Measurements from ENCODE around the gene ALG9. TPM values are rescaled to one million over a fixed set of nuclear protein-coding genes. Genes with fewer than 3 reads are reported as not detected.

The ALG9 gene
- polyA plus RNA-seq (2013, experiment 1 of 4): 47.0 TPM
- polyA plus RNA-seq (2013, experiment 2 of 4): 44.8 TPM
- polyA plus RNA-seq (2013, experiment 3 of 4): 39.6 TPM
- polyA plus RNA-seq (2013, experiment 4 of 4): 47.1 TPM

- Histone ChIP-seq H3K4me1 (ENCODE audit: control insufficient read depth, insufficient read depth, low read length) (no peaks in the 10 kb centered on the region), H3K27me3 (ENCODE audit: control insufficient read depth, insufficient read depth, low read length, poor library complexity, severe bottlenecking) (no peaks in the 10 kb centered on the region), H3K9me3 (ENCODE audit: control insufficient read depth, low read length) (no peaks in the 10 kb centered on the region), H3K27ac (ENCODE audit: insufficient read depth, low read depth, low read length, poor library complexity, severe bottlenecking) (peak within 1 kb of the TSS; percentile 27), H3K4me3 (ENCODE audit: insufficient read depth, low read depth, low read length) (peak within 1 kb of the TSS; percentile 84), H3K36me3 (ENCODE audit: control insufficient read depth, insufficient read depth, low read length) (no peaks in the 10 kb centered on the region)
- 0% methylated on average over 51 of the region's 51 CpGs for WGBS, 2 experiments
These were observed at the start of gene ALG9 for GRCh38 chr11:111870886-111871692. TSS of gene ALG9 (minus strand) at chr11:111871581. CDS start at chr11:111871482, 99 bp downstream.

DNA sequence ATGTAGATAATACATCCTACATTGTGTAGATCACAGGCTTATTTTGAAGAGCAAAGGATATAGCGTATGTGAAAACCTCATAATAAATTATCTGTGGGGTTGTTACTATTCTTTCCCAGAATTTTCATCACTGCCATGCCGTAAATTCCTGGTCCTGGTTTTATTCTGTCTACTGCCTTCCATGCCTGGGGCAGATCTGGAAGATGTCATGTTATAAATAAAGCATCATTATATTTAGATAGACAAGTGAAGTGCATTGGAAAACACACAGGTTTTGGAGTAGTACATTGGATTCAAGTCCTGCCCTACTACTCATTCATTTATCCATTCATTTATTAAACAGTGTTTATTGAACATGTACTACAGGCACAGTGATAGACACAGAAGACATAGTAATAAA, 49.5 kb upstream of the ALG9 start:
- H3K27me3 ChIP-seq (ENCODE audit: control insufficient read depth, insufficient read depth, low read length, poor library complexity, severe bottlenecking): no peaks in the 10 kb centered on the region
- H3K4me3 ChIP-seq (ENCODE audit: insufficient read depth, low read depth, low read length): no peak overlapping the region
- no peaks in the 10 kb centered on the region for H3K9me3 ChIP-seq (ENCODE audit: control insufficient read depth, low read length)
- 90 to 100% methylated on average over 2 of the region's 2 CpGs for WGBS, 2 experiments
- no peaks in the 10 kb centered on the region for H3K36me3 ChIP-seq (ENCODE audit: control insufficient read depth, insufficient read depth, low read length)
- peaks cover 5% of the 10 kb centered on the region for H3K4me1 ChIP-seq (ENCODE audit: control insufficient read depth, insufficient read depth, low read length)
- no peak overlapping the region for H3K27ac ChIP-seq (ENCODE audit: insufficient read depth, low read depth, low read length, poor library complexity, severe bottlenecking)

GRCh38 chr11:111918390-111919256, 47.2 kb upstream of the ALG9 start, which contains the start of gene C11orf52:
TSS of gene C11orf52 (plus strand) at chr11:111918913. CDS start at chr11:111918973, 60 bp downstream.
- Histone ChIP-seq H3K4me3 (ENCODE audit: insufficient read depth, low read depth, low read length) (no peak within 1 kb of the TSS), H3K27me3 (ENCODE audit: control insufficient read depth, insufficient read depth, low read length, poor library complexity, severe bottlenecking) (no peaks in the 10 kb centered on the region), H3K27ac (ENCODE audit: insufficient read depth, low read depth, low read length, poor library complexity, severe bottlenecking) (no peak within 1 kb of the TSS), H3K36me3 (ENCODE audit: control insufficient read depth, insufficient read depth, low read length) (no peaks in the 10 kb centered on the region), H3K4me1 (ENCODE audit: control insufficient read depth, insufficient read depth, low read length) (peaks cover under 1% of the 10 kb centered on the region), H3K9me3 (ENCODE audit: control insufficient read depth, low read length) (no peaks in the 10 kb centered on the region)
- WGBS, 2 experiments: 64 to 65% methylated on average over 19 of the region's 19 CpGs

DNA sequence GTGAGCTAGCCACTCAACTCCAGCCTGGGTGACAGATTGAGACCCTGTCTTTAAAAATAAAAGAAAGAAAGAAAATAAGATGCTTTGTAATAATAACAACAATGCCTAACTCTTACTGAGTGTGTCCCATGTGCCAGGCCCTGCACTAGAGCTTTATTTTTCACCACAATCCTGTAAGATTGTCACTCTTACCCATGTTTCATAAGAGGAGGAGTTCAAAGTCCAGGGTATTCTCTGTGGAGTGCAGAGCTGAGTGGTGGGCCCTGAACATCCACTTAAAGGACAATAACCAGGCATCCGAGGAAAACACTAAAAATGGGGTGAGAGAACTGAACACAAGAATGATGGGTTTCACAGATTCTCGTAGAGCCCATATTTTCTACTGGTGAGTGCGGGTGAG, 46.4 kb upstream of the ALG9 start:
- no peak overlapping the region for H3K27ac ChIP-seq (ENCODE audit: insufficient read depth, low read depth, low read length, poor library complexity, severe bottlenecking)
- H3K9me3 ChIP-seq (ENCODE audit: control insufficient read depth, low read length): no peaks in the 10 kb centered on the region
- WGBS, 2 experiments: 94 to 96% methylated on average over 3 of the region's 3 CpGs
- H3K27me3 ChIP-seq (ENCODE audit: control insufficient read depth, insufficient read depth, low read length, poor library complexity, severe bottlenecking): no peaks in the 10 kb centered on the region
- no peak overlapping the region for H3K4me3 ChIP-seq (ENCODE audit: insufficient read depth, low read depth, low read length)
- no peaks in the 10 kb centered on the region for H3K4me1 ChIP-seq (ENCODE audit: control insufficient read depth, insufficient read depth, low read length)
- H3K36me3 ChIP-seq (ENCODE audit: control insufficient read depth, insufficient read depth, low read length): no peaks in the 10 kb centered on the region

GRCh38 chr11:111917312-111917711, 45.9 kb upstream of the ALG9 start:
- Histone ChIP-seq H3K27ac (ENCODE audit: insufficient read depth, low read depth, low read length, poor library complexity, severe bottlenecking) (no peak overlapping the region), H3K27me3 (ENCODE audit: control insufficient read depth, insufficient read depth, low read length, poor library complexity, severe bottlenecking) (no peaks in the 10 kb centered on the region), H3K4me3 (ENCODE audit: insufficient read depth, low read depth, low read length) (no peak overlapping the region), H3K9me3 (ENCODE audit: control insufficient read depth, low read length) (no peaks in the 10 kb centered on the region), H3K4me1 (ENCODE audit: control insufficient read depth, insufficient read depth, low read length) (peaks cover 4% of the 10 kb centered on the region), H3K36me3 (ENCODE audit: control insufficient read depth, insufficient read depth, low read length) (no peaks in the 10 kb centered on the region)
- 93 to 98% methylated on average over 1 to 2 of the region's 2 CpGs for WGBS, 2 experiments

DNA sequence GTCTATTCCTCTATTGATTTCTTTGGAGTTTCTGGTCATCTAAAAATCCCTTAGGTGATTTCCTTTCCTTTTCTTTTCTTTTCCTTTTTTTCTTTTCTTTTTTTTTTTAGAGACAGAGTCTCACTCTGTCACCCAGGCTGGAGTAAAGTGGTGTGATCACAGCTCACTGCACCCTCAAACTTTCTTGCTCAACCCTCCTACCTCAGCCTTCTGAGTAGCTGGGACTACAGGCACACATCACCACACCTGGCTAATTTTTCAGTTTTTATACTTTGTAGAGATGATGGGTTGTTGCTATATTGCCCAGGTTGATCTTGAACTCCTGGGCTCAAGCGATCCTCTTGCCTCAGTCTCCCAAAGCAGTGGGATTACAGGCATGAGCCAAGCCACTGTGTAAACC, 45.4 kb upstream of the ALG9 start:
- Histone ChIP-seq H3K27ac (ENCODE audit: insufficient read depth, low read depth, low read length, poor library complexity, severe bottlenecking) (no peak overlapping the region), H3K9me3 (ENCODE audit: control insufficient read depth, low read length) (no peaks in the 10 kb centered on the region), H3K27me3 (ENCODE audit: control insufficient read depth, insufficient read depth, low read length, poor library complexity, severe bottlenecking) (no peaks in the 10 kb centered on the region), H3K4me3 (ENCODE audit: insufficient read depth, low read depth, low read length) (no peak overlapping the region), H3K4me1 (ENCODE audit: control insufficient read depth, insufficient read depth, low read length) (peaks cover 9% of the 10 kb centered on the region), H3K36me3 (ENCODE audit: control insufficient read depth, insufficient read depth, low read length) (no peaks in the 10 kb centered on the region)
- 95 to 96% methylated on average over 1 of the region's 1 CpG for WGBS, 2 experiments

GRCh38 chr11:111913997-111914396, 42.6 kb upstream of the ALG9 start:
- Histone ChIP-seq H3K27ac (ENCODE audit: insufficient read depth, low read depth, low read length, poor library complexity, severe bottlenecking) (no peak overlapping the region), H3K4me1 (ENCODE audit: control insufficient read depth, insufficient read depth, low read length) (peaks cover 14% of the 10 kb centered on the region), H3K9me3 (ENCODE audit: control insufficient read depth, low read length) (no peaks in the 10 kb centered on the region), H3K4me3 (ENCODE audit: insufficient read depth, low read depth, low read length) (no peak overlapping the region), H3K27me3 (ENCODE audit: control insufficient read depth, insufficient read depth, low read length, poor library complexity, severe bottlenecking) (no peaks in the 10 kb centered on the region), H3K36me3 (ENCODE audit: control insufficient read depth, insufficient read depth, low read length) (no peaks in the 10 kb centered on the region)
- 88% methylated on average over 4 of the region's 4 CpGs for WGBS, 2 experiments

GRCh38 chr11:111913031-111913861, 41.9 kb upstream of the ALG9 start:
- H3K4me1 ChIP-seq (ENCODE audit: control insufficient read depth, insufficient read depth, low read length): peaks cover 14% of the 10 kb centered on the region
- H3K4me3 ChIP-seq (ENCODE audit: insufficient read depth, low read depth, low read length): no peak overlapping the region
- no peak overlapping the region for H3K27ac ChIP-seq (ENCODE audit: insufficient read depth, low read depth, low read length, poor library complexity, severe bottlenecking)
- WGBS, 2 experiments: 88 to 89% methylated on average over 24 of the region's 24 CpGs
- no peaks in the 10 kb centered on the region for H3K36me3 ChIP-seq (ENCODE audit: control insufficient read depth, insufficient read depth, low read length)
- no peaks in the 10 kb centered on the region for H3K27me3 ChIP-seq (ENCODE audit: control insufficient read depth, insufficient read depth, low read length, poor library complexity, severe bottlenecking)
- no peaks in the 10 kb centered on the region for H3K9me3 ChIP-seq (ENCODE audit: control insufficient read depth, low read length)

- Histone ChIP-seq H3K9me3 (ENCODE audit: control insufficient read depth, low read length) (no peaks in the 10 kb centered on the region), H3K27me3 (ENCODE audit: control insufficient read depth, insufficient read depth, low read length, poor library complexity, severe bottlenecking) (no peaks in the 10 kb centered on the region), H3K36me3 (ENCODE audit: control insufficient read depth, insufficient read depth, low read length) (no peaks in the 10 kb centered on the region), H3K4me3 (ENCODE audit: insufficient read depth, low read depth, low read length) (no peak within 1 kb of the TSS), H3K4me1 (ENCODE audit: control insufficient read depth, insufficient read depth, low read length) (peaks cover 14% of the 10 kb centered on the region), H3K27ac (ENCODE audit: insufficient read depth, low read depth, low read length, poor library complexity, severe bottlenecking) (peak within 1 kb of the TSS; percentile 32)
- WGBS, 2 experiments: 83% methylated on average over 26 of the region's 26 CpGs
These were observed 41.2 kb upstream of the ALG9 start, which contains the start of gene HSPB2 for GRCh38 chr11:111912535-111912934. TSS of gene HSPB2 (plus strand) at chr11:111912734. CDS start at chr11:111912830, 96 bp downstream.

Data from ectodermal cell (in vitro differentiated cells).